ENCODE measurements around the gene CCDC87.

Gene CCDC87

DNA sequence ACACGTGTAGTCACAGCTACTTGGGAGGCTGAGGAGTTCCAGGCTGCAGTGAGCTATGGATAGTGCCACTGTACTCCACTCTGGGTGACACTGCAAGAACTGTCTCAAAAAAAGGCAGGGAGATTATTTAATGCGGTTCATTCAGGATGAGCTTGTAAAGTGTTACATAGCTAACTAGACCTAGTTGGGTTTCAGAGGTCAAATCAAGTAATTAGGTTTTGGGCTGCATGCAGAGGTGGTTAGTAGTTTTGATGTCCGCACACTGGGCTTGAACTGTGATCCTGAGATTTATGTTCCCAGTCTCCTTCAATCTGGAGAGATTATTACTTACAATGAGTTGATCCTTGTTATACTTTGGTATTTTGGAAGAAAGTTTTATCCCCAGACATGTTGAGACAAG is 43.5 kb upstream of the CCDC87 start:
- H3K4me3 ChIP-seq (ENCODE audit: low read length) = no peak overlapping the region
- no peak for DNase-seq (ENCODE audit: low read depth)
- TF ChIP-seq, protein P1, sequence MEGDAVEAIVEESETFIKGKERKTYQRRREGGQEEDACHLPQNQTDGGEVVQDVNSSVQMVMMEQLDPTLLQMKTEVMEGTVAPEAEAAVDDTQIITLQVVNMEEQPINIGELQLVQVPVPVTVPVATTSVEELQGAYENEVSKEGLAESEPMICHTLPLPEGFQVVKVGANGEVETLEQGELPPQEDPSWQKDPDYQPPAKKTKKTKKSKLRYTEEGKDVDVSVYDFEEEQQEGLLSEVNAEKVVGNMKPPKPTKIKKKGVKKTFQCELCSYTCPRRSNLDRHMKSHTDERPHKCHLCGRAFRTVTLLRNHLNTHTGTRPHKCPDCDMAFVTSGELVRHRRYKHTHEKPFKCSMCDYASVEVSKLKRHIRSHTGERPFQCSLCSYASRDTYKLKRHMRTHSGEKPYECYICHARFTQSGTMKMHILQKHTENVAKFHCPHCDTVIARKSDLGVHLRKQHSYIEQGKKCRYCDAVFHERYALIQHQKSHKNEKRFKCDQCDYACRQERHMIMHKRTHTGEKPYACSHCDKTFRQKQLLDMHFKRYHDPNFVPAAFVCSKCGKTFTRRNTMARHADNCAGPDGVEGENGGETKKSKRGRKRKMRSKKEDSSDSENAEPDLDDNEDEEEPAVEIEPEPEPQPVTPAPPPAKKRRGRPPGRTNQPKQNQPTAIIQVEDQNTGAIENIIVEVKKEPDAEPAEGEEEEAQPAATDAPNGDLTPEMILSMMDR (conservative IDR thresholded peaks at IDR 0.05; ENCODE audit: low read depth, low read length) = no peak

DNA sequence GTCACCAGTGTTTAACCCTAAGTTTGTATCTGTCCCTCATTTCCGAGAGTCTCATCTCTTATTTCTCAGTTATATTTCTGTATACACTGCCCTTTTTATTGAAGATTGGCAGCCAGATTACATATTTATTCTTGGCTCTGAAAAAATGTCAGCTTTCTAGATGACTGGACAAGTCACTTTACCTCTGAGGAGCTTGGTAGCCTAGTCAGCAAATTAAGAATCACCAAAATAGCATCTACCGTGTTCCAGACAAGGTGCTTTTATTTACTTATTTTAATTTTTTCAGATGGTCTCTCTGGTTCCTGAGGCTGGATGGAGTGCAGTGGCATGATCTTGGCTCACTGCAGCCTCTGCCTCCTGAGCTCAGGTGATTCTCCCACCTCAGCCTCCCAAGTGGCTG is 40.1 kb upstream of the CCDC87 start:
- H3K4me3 ChIP-seq (ENCODE audit: low read length) = no peak overlapping the region
- TF ChIP-seq, protein P1 (conservative IDR thresholded peaks at IDR 0.05; ENCODE audit: low read depth, low read length) = no peak
- DNase-seq (ENCODE audit: low read depth) = no peak

DNA sequence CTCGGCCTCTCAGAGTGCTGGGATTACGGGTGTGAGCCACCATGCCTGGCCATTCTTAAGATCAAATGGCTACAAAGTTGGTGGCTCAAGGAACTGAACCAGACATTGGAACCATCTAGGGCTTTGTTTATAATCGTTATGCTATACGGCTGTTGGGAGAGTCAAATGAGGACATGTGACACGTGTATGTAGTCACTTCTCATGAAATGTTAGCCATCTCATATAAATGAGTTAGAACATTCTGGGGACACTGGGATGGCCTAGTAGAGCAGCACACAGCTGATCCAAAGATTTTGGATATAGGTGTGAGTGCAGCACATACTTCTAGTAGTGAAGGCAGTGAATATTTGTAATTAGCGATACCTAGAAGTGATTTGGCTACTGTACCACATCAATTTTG is 39.0 kb upstream of the CCDC87 start:
- DNase-seq (ENCODE audit: low read depth) = no peak
- TF ChIP-seq, protein P1 (conservative IDR thresholded peaks at IDR 0.05; ENCODE audit: low read depth, low read length) = no peak
- no peak overlapping the region for H3K4me3 ChIP-seq (ENCODE audit: low read length)

DNA sequence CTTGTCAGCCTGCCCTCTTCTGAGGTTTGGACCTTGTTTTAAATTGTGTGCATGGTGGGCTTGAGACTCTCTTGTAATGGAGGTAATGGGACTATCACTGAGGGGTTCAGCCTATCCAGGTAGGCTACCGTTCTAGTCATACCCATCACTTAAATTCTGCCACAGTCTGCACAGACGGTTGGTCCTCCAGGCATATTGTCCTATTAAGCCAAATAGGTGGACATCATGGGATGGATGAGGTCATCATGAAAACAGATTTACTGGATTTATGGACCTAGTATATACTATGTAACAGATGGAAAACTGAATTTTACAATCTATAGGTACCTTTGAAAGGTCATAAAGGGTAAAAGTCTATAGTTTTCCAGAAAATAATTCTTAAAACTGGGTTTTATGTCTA is 36.5 kb upstream of the CCDC87 start:
- H3K4me3 ChIP-seq (ENCODE audit: low read length) = no peak overlapping the region
- TF ChIP-seq, protein P1 (conservative IDR thresholded peaks at IDR 0.05; ENCODE audit: low read depth, low read length) = no peak
- DNase-seq (ENCODE audit: low read depth) = no peak

DNA sequence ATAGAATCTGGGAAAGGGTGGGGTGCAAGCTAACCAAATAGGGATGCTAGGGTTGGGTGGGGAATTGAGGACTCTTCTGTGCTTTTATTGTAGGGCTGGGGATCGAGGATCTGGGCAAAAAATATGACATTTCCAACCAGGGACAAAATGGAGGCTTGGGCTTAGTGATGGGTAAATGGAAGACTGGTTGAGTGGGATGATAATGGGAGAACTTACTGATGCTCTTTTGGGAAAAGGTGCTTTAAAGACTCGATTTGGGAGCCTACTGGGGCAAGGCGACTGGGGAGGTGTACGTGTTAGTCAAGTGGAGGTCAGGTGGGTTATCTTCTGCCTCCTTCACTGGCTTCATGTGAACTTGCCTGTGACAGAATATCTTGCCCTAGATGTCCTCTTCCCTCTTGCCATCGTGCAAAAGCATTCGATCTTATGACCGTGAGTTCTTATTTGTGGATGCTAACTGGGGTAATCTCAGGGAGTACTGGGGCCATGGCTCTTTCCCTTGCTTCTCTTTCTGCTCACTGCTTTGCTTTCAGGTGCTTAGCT is 35.3 kb upstream of the CCDC87 start:
- DNase-seq (ENCODE audit: low read depth) = no peak
- H3K4me3 ChIP-seq (ENCODE audit: low read length) = no peak overlapping the region
- TF ChIP-seq, protein P1 (conservative IDR thresholded peaks at IDR 0.05; ENCODE audit: low read depth, low read length) = no peak

DNA sequence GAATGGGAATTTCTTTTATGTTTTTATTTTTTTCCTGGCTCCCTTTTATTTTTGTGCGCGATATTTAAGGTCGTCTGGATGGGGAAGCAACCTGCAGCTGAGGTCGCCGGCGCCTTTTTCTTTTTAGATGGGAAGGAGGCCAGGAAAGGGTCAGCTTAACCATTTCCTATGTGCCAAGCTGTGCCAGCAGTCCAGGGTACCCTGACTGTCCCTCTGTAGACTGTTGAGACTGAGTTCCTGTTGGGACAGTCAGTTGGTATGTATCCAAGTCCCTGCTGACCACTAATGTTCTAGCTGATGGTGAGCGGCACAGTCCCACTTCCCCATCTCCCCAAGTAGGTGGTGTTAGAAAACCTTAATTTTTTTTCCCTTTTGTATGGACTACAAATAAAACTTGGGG is 34.1 kb upstream of the CCDC87 start:
- DNase-seq (ENCODE audit: low read depth) = no peak
- TF ChIP-seq, protein P1 (conservative IDR thresholded peaks at IDR 0.05; ENCODE audit: low read depth, low read length) = no peak
- H3K4me3 ChIP-seq (ENCODE audit: low read length) = no peak overlapping the region

DNA sequence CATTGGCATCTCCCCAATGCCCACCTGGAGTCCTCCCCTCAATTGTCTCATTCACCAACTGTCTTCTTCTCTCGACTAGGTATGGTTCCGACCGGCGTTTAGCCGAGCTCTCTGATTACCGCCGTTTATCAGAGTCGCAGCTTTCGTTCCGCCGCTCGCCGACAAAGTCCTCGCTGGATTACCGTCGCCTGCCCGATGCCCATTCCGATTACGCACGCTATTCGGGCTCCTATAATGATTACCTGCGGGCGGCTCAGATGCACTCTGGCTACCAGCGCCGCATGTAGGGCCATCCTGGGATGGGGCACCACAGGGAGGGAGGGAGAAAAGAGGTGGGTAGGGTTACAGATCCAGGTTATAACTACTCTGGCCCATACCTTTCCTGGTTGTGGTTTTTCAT is 33.5 kb upstream of the CCDC87 start:
- H3K4me3 ChIP-seq (ENCODE audit: low read length) = no peak overlapping the region
- no peak for DNase-seq (ENCODE audit: low read depth)
- TF ChIP-seq, protein P1 (conservative IDR thresholded peaks at IDR 0.05; ENCODE audit: low read depth, low read length) = no peak

All from retinal pigment epithelial cell (primary cell).